Neural cell (in vitro differentiated cells): ENCODE results near the gene HOXA10.

Experiments
- CTCF ChIP-seq: fragments of 450-650 bp; IDR thresholded peaks from 2 replicates; pipeline ENCODE4 v1.5.1; 2014; ENCODE audit warnings: antibody characterized with exemption, mild to moderate bottlenecking, moderate library complexity; ENCODE audit not compliant: poor library complexity, severe bottlenecking
- MXI1 ChIP-seq: fragments of 450-650 bp; conservative IDR thresholded peaks from 2 replicates; pipeline ENCODE4 v1.6.1; 2014; ENCODE audit warnings: antibody characterized with exemption, mild to moderate bottlenecking; ENCODE audit not compliant: poor library complexity, severe bottlenecking
- REST ChIP-seq: IDR thresholded peaks from 2 replicates; pipeline ENCODE4 v1.6.1; 2012; ENCODE audit warnings: borderline replicate concordance

GRCh38 chr7:27202018-27202861 lies 28.1 kb upstream of the HOXA10 start:
- TF ChIP-seq MXI1 (no peak), REST (no peak), CTCF (no peak)
